Kidney (tissue), 14 donors: ENCODE data around the gene SNRNP48. TPM values are rescaled to one million over a fixed set of nuclear protein-coding genes. Genes with fewer than 3 reads are reported as not detected.

Experiments
- DNase-seq, 5 donors: peaks; one replicate each; pipeline ENCODE4 v3.0.0-alpha.2; 2013 to 2020
- FAIRE-seq: peaks from 2 replicates; lab custom pipeline; 2012; peaks lifted over from hg19 to GRCh38; lab: Jason Lieb, UNC
- H3K27ac ChIP-seq, 2 donors: one replicate each; pipeline ENCODE4 v1.7.0; 2013; ENCODE audit warnings: low read depth in 2 of 2, low read length in 2 of 2, inconsistent platforms in 1 of 2
- H3K27me3 ChIP-seq: one replicate; pipeline ENCODE4 v1.7.1; 2013; ENCODE audit warnings: low read length, inconsistent platforms; ENCODE audit not compliant: control insufficient read depth, insufficient read depth
- H3K36me3 ChIP-seq, 3 donors: one replicate each; pipeline versions ENCODE4 v1.7.0 to v1.7.1; 2013; ENCODE audit warnings: low read length in 3 of 3, control low read depth in 1 of 3, inconsistent platforms in 1 of 3; ENCODE audit not compliant: insufficient read depth in 3 of 3, control insufficient read depth in 2 of 3
- H3K4me1 ChIP-seq, 3 donors: one replicate each; pipeline versions ENCODE4 v1.7.0 to v1.7.1; 2013; ENCODE audit warnings: low read length in 3 of 3, inconsistent platforms in 1 of 3, low read depth in 1 of 3; ENCODE audit not compliant: control insufficient read depth in 2 of 3, insufficient read depth in 2 of 3
- H3K4me3 ChIP-seq, 3 donors: one replicate each; pipeline versions ENCODE4 v1.7.0 to v1.8.1; 2013; ENCODE audit warnings: low read length in 3 of 3, control low read depth in 1 of 3, inconsistent platforms in 1 of 3
- H3K9ac ChIP-seq, 3 donors: one replicate each; pipeline versions ENCODE4 v1.7.0 to v1.7.1; 2013; ENCODE audit warnings: low read length in 3 of 3, control low read depth in 1 of 3, inconsistent platforms in 1 of 3
- H3K9me3 ChIP-seq, 3 donors: one replicate each; pipeline versions ENCODE4 v1.7.0 to v1.7.1; 2013; ENCODE audit warnings: low read length in 3 of 3, control low read depth in 1 of 3, inconsistent platforms in 1 of 3; ENCODE audit not compliant: control insufficient read depth in 2 of 3, insufficient read depth in 1 of 3
- intact Hi-C: fragments of 100-400 bp; cut with DNase I; formaldehyde crosslinking; loops from one replicate; pipeline ENCODE4 v1.11.1; 2022
- polyA plus RNA-seq: library from polyadenylated mRNA; stranded (reverse); fragments of 350-450 nt; fragmentation: Illumina TruSeq; extraction: RNeasy Lipid Tissue Mini Kit (QIAGEN cat#74804); gene quantifications from one replicate; pipeline ENCODE4 v1.2.3, GENCODE V29; 2014; ENCODE audit warnings: low read depth, low replicate concordance; ENCODE audit not compliant: insufficient read depth
- total RNA-seq: library from RNA; stranded (reverse); fragmentation: NEBNext Ultra II Directional; extraction: Animal tissue kit (Norgen Biotek cat#: 25700); gene quantifications from one replicate; pipeline ENCODE4 v1.2.1, GENCODE V29; 2021
- TF ChIP-seq, protein P1 (sequence below): IDR thresholded peaks from 3 replicates; pipeline ENCODE4 v1.5.1; 2012; ENCODE audit warnings: mild to moderate bottlenecking, moderate library complexity, borderline replicate concordance; ENCODE audit not compliant: insufficient read depth; ENCODE audit errors: extremely low read depth
- donor health status: control.
- donor health status: control.
- donor health status: control.
- donor health status: control.
- donor health status: control.
- donor health status: DM: yes; HTN: yes; CAD: no.
- donor health status: Normal renal cell carcinoma (clear cell type).

SNRNP48 gene
- total and polyA plus RNA-seq, 2 donors from 2014 or later = 5.2 to 12.1 TPM

DNA sequence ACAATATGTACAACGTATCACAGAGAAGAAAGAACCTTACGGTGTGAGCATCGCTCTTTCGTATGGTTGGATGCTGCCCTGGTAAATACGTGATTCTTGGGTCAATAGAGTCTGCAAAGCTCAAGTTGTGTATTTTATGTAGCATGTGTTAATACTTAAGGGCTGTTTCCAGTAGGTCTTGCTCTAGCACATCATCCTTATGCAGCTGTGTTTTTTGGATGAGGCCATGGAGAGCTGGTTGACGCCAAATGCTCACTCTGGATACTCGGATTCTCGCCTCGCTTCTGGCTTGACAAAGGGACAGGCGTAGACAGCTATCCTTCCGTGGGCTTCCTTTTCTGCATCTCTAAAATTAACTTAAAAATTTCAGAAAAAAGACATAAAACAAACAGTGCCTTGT is 38.9 kb downstream of the SNRNP48 start:
- H3K27ac ChIP-seq = no peak overlapping the region
- H3K4me3 ChIP-seq = no peak overlapping the region
- H3K36me3 ChIP-seq = no peaks in the 10 kb centered on the region
- H3K27me3 ChIP-seq = no peaks in the 10 kb centered on the region
- DNase-seq (no peak), FAIRE-seq (no peak)
- TF ChIP-seq, protein P1, sequence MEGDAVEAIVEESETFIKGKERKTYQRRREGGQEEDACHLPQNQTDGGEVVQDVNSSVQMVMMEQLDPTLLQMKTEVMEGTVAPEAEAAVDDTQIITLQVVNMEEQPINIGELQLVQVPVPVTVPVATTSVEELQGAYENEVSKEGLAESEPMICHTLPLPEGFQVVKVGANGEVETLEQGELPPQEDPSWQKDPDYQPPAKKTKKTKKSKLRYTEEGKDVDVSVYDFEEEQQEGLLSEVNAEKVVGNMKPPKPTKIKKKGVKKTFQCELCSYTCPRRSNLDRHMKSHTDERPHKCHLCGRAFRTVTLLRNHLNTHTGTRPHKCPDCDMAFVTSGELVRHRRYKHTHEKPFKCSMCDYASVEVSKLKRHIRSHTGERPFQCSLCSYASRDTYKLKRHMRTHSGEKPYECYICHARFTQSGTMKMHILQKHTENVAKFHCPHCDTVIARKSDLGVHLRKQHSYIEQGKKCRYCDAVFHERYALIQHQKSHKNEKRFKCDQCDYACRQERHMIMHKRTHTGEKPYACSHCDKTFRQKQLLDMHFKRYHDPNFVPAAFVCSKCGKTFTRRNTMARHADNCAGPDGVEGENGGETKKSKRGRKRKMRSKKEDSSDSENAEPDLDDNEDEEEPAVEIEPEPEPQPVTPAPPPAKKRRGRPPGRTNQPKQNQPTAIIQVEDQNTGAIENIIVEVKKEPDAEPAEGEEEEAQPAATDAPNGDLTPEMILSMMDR = no peak
- H3K9me3 ChIP-seq = no peaks in the 10 kb centered on the region
- intact Hi-C loops = no loop called here
- H3K9ac ChIP-seq = no peak overlapping the region
- no peaks in the 10 kb centered on the region for H3K4me1 ChIP-seq

DNA sequence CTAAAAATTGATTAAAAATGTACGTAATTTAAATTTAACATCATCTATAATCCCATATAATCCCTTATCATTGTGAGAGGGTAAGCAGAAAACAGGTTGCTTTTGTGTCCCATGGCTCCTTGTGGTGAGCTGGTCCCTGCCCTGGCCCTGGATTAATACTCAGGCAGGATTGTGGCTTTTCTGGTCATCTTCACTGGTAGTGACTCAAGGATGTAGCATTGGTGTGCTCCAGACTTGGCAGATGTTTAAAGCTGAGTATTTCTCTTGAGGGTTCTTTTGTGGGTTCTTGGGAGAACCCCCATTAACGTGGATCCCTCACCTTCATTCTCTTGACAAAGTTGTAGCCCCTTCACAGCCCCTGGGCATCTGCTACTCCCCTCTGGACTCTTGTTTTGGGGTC is 39.3 kb downstream of the SNRNP48 start:
- Histone ChIP-seq H3K4me3 (no peak overlapping the region), H3K9me3 (no peaks in the 10 kb centered on the region), H3K9ac (no peak overlapping the region), H3K27ac (no peak overlapping the region), H3K27me3 (no peaks in the 10 kb centered on the region), H3K36me3 (no peaks in the 10 kb centered on the region), H3K4me1 (no peaks in the 10 kb centered on the region)
- TF ChIP-seq, protein P1 = no peak
- FAIRE-seq (no peak), DNase-seq (no peak)
- intact Hi-C loops = no loop called here

DNA sequence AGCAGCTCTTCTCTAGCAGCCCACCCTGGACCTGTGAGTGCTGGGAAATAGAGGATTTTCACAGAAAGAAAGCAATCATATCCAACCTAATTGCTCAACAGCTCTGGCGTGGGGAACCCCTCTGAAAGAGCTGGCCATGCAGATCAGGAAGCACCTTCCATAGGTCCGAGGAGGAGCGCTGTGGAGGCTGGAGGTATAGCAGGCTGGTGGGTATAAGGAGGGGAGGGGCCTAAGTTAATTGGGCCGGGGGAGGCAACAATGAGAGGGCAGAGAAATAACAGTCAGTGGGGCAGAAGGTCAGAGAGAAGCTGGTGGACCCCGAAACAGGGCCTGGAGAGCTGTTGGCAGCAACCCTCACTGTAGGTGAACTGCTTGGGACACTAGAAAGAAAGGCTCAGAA is 40.8 kb downstream of the SNRNP48 start:
- Histone ChIP-seq H3K27me3 (no peaks in the 10 kb centered on the region), H3K27ac (no peak overlapping the region), H3K4me3 (no peak overlapping the region), H3K36me3 (no peaks in the 10 kb centered on the region), H3K4me1 (no peaks in the 10 kb centered on the region), H3K9me3 (no peaks in the 10 kb centered on the region), H3K9ac (no peak overlapping the region)
- intact Hi-C loops = no loop called here
- FAIRE-seq (no peak), DNase-seq (no peak)
- TF ChIP-seq, protein P1 = no peak

DNA sequence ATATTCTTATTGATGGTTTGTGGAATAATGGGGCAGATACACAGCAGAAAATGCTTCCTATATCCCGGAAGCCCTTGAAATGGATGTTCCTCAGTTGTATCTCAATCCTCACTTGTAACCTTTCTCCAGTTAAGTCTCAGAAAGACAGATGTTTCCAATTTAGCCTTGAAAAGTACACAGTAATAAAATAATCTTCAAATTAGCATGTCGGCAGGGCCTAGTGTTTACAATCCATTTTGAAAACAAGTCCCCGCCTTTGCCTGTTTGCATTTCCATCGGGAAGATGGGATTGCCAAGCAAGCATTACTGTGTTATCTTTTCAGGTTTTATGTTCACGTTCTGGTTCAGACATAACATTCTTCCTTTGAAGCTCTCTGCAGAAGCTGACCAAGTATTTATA is 41.5 kb downstream of the SNRNP48 start:
- Histone ChIP-seq H3K4me3 (no peak overlapping the region), H3K9ac (no peak overlapping the region), H3K27me3 (no peaks in the 10 kb centered on the region), H3K4me1 (no peaks in the 10 kb centered on the region), H3K9me3 (no peaks in the 10 kb centered on the region), H3K27ac (no peak overlapping the region), H3K36me3 (no peaks in the 10 kb centered on the region)
- DNase-seq (no peak), FAIRE-seq (no peak)
- intact Hi-C loops = no loop called here
- TF ChIP-seq, protein P1 = no peak
